Activated CD8-positive, alpha-beta T cell treated with anti-CD3 and anti-CD28 coated beads, Interleukin-2, amount 10 ng/mL, durations not matched to agents 7 days and 5 days (primary cell): ENCODE data around the gene ARR3. TPM values are rescaled to one million over a fixed set of nuclear protein-coding genes. Genes with fewer than 3 reads are reported as not detected.
A peak's percentile ranks its signal among the peaks of the same experiment; 100 is the strongest.
"Not testable (repeated sequence)": the region's sequence is repeated elsewhere in the genome, so short reads cannot be mapped to it uniquely, and the experiment has no call there.

ENCODE experiments used
- ATAC-seq: fragments of 150-1000 bp; cut with Tn5 transposase; one replicate; pipeline ENCODE4 v1.10.0; 2021; ENCODE audit warnings: moderate library complexity
- CTCF ChIA-PET: fragments of 350-600 bp; sonication (Branson Sonifier 250); formaldehyde crosslinking; loops from one replicate; lab custom pipeline; 2021; ENCODE audit warnings: antibody characterized with exemption; lab: Charles Lee
- POLR2A ChIA-PET: fragments of 350-600 bp; sonication (Branson Sonifier 250); formaldehyde crosslinking; loops from one replicate; lab custom pipeline; 2021; ENCODE audit warnings: antibody characterized with exemption; lab: Charles Lee
- DNase-seq: peaks from one replicate; pipeline ENCODE4 v3.0.0-alpha.2; 2020
- H3K27ac Mint-ChIP-seq: one replicate; pipeline ENCODE4 v1.8.0; 2021; ENCODE audit warnings: mild to moderate bottlenecking, mixed read lengths
- H3K27me3 Mint-ChIP-seq: one replicate; pipeline ENCODE4 v1.8.0; 2021; ENCODE audit warnings: low read depth, mixed read lengths
- H3K36me3 Mint-ChIP-seq: one replicate; pipeline ENCODE4 v1.8.0; 2021; ENCODE audit warnings: low read depth, mixed read lengths
- H3K4me1 Mint-ChIP-seq: one replicate; pipeline ENCODE4 v1.8.0; 2021; ENCODE audit warnings: low read depth, mixed read lengths
- H3K4me3 Mint-ChIP-seq: one replicate; pipeline ENCODE4 v1.8.0; 2021; ENCODE audit warnings: mild to moderate bottlenecking, mixed read lengths
- H3K9me3 Mint-ChIP-seq: one replicate; pipeline ENCODE4 v1.8.0; 2022; ENCODE audit warnings: mixed read lengths; ENCODE audit not compliant: insufficient read depth
- total RNA-seq, 2 experiments: library from RNA; stranded (reverse); gene quantifications; one replicate each; pipeline ENCODE4 v1.2.3, GENCODE V29; 2021

Gene ARR3
- total RNA-seq, 2 experiments from 2014 or later: not detected

DNA sequence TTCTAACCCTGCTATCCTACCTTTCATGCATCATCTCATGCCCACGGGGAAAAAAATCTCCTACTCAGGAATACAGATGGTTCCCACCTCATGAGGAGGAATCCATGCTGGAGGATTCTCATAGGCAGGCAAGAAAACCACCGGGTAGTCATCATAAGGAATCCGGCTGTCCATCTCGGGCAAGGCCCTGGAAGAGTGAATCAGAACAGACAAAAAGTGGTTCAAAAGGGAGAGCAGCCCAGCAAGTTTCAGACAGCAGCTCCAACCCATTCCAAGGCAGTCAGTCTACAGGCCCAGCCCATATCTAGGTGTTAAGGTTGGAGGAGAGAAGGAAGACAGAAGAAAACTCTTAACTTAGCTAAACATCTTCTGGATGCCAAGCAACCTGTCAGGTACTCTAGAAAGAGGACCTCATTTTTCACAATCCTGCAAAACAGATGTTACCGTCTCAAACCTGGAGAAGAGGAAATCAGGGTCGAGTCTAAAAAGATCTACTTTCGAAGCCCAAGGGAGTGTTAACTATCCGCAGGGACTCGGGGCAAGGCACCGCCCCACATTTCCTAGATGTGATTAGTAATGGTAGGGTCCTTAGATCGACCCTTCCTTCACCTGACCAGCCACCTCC, 21.1 kb downstream of the ARR3 start:
- ATAC-seq: no peak
- CTCF ChIA-PET: no interaction called here
- Mint-ChIP-seq H3K4me1 (peaks cover 30% of the 10 kb centered on the region), H3K27ac (peak overlapping the region; percentile 94), H3K9me3 (no peaks in the 10 kb centered on the region), H3K36me3 (peaks cover 45% of the 10 kb centered on the region), H3K27me3 (no peaks in the 10 kb centered on the region), H3K4me3 (peak overlapping the region; percentile 94)
- POLR2A ChIA-PET: interaction anchor here (0.7 to 2.1 kb wide), 5 partner anchors 10 to 893 kb away, joined by 3 to 7 read pairs (median 4); partner anchors contain the start of gene IGBP1
- DNase-seq: no peak

DNA sequence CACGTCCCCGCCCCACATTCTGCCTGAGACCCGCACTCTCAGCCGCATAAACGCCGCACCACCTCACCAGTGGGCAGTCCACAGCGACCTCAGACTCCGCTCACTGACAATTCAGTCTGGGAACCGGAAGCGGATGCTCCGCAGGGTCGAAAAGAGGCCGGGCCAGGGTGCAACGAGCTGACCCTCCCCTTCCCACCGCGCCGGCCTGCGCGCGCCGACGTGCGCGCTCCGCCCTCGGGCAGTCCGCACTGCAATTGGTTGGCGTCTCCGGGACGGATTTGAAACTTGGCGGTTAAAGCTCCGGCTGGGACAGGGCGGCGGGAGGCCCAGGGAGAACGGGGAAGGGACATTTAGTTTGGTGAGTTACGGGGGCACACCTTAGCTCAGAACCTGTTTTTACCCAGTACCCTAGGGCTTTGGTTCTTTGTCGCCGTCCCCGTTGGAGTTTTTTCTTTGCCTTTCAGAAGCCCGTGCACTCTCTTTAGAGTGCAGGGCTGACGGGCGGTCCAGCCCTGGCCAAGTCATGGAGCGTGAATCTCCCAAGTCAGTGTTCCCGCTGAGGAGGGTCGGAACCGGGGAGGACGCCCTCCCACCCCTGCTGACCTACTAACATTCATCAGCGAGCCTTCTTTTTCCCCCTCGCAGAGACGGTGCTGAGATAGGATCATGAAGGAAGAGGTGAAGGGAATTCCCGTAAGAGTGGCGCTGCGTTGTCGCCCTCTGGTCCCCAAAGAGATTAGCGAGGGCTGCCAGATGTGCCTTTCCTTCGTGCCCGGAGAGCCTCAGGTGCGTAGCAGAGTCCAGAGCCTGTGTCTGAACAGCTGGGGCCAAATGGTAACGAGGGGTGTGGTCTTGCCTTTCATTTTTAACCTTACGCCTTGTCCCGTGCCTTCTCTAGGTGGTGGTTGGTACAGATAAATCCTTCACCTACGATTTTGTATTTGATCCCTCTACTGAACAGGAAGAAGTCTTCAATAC, 21.9 kb downstream of the ARR3 start, which contains the start of the genes KIF4A and PDZD11:
KIF4A (plus strand) TSS at position 312 of the 978 bp plus-strand sequence; CDS start at position 667, 355 bp downstream.
PDZD11 (minus strand) TSS at position 135 of the 978 bp plus-strand sequence. CDS start 586 bp downstream, outside the sequence.
- POLR2A ChIA-PET: interaction anchor here (0.6 to 2.1 kb wide), 7 partner anchors 9 to 892 kb away, joined by 3 to 7 read pairs (median 3); partner anchors contain the start of gene IGBP1
- ATAC-seq (peak; percentile 99), DNase-seq (peak; percentile 87)
- Mint-ChIP-seq H3K27me3 (no peaks in the 10 kb centered on the region), H3K27ac (peak within 1 kb of the TSS; percentile 94), H3K4me1 (peaks cover 30% of the 10 kb centered on the region), H3K9me3 (no peaks in the 10 kb centered on the region), H3K4me3 (peak within 1 kb of the TSS; percentile 94), H3K36me3 (peaks cover 46% of the 10 kb centered on the region)
- CTCF ChIA-PET: no interaction called here

DNA sequence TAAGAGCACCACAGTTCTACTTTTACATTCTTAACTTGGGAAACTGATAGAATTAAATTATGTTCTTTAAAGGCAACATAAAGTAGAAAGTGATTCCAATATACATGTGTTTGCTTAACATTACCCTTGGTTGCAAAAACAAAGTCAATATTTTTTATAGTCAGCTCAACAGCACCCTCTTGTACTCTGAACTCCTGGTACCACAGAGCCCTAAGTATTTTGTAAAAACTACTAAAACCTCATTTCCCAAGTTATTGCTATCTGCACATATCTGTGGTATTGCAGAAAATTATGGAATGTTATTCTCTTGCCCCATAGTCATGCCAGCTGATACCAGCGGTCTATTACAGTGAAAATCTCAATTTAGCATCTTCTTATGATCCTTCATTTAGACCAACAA, 24.7 kb downstream of the ARR3 start:
- POLR2A ChIA-PET: interaction anchor here (0.6 kb wide), 1 partner anchor 40 kb away, joined by 3 read pairs; no protein-coding TSS in a partner anchor

DNA sequence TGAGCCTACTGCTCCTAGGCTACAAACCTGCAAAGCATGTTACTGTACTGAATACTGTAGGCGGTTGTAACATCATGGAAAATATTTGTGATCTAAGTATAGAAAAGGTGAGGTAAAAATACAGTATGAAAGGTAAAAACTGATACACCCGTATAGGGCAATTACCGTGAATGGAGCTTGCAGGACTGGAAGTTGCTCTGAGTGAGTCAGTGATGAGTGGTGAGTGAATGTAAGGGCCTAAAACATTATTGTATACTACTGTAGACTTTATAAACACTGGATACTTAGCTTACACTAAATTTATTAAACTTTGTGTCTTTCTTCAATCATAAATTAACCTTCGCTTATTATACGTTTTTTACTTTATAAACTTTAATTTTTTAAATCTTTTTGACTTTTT, 25.5 kb downstream of the ARR3 start:
- Mint-ChIP-seq H3K4me3 (no peak overlapping the region), H3K27ac (no peak overlapping the region), H3K9me3 (no peaks in the 10 kb centered on the region), H3K36me3 (peaks cover 33% of the 10 kb centered on the region), H3K4me1 (peaks cover 27% of the 10 kb centered on the region), H3K27me3 (no peaks in the 10 kb centered on the region)
- DNase-seq (no peak), ATAC-seq (no peak)
- ChIA-PET CTCF (no interaction called here), POLR2A (interaction anchor here (0.6 kb wide), 2 partner anchors 40 to 306 kb away, joined by 3 to 5 read pairs; no protein-coding TSS in a partner anchor)

More for the DNA sequence above, 24.7 kb downstream of the ARR3 start:
- CTCF ChIA-PET: no interaction called here
- Mint-ChIP-seq H3K27ac (no peak overlapping the region), H3K9me3 (no peaks in the 10 kb centered on the region), H3K36me3 (peaks cover 36% of the 10 kb centered on the region), H3K27me3 (no peaks in the 10 kb centered on the region), H3K4me1 (peaks cover 30% of the 10 kb centered on the region), H3K4me3 (peak overlapping the region; percentile 71)
- no peak for DNase-seq
- no peak for ATAC-seq

DNA sequence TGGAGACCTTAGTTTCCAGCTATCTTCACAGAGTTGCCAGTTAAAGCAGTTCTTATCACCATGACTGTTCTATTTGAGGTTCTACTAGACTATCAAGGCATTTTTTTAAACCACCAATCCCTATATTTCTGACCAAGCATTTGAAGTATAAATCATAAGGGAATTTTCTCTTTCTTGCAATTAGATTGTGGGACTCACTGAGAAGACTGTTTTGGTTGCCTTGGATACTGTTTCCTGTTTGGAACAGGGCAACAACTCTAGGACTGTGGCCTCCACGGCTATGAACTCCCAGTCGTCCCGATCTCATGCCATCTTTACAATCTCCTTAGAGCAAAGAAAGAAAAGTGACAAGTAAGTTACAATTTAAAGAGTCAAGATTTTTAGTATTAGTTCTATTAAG, 33.6 kb downstream of the ARR3 start:
- H3K9me3 Mint-ChIP-seq: no peaks in the 10 kb centered on the region
- H3K4me3 Mint-ChIP-seq: no peak overlapping the region
- POLR2A ChIA-PET: no interaction called here
- no peaks in the 10 kb centered on the region for H3K27me3 Mint-ChIP-seq
- H3K36me3 Mint-ChIP-seq: peaks cover 56% of the 10 kb centered on the region
- no peak overlapping the region for H3K27ac Mint-ChIP-seq
- CTCF ChIA-PET: no interaction called here
- no peak for ATAC-seq
- DNase-seq: no peak
- H3K4me1 Mint-ChIP-seq: no peaks in the 10 kb centered on the region

DNA sequence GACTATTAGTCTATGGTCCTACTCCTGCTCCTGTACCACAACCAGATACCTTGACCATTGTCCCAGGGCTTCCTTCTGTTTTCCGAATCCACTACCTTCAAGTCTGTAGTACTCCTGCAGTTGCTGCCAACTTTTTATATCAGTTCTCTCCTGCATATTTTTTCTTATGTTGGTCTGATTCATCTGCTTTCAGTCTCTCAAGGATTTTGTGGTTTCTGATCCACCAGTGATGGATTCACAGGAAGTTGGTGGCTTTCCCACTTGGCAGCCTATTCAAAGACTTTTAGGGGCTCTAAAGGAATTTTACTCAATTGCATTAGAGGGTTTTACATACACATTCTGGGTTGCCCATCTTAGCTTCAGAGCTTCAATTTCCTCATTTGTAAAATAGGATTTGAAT, 45.4 kb downstream of the ARR3 start:
- H3K27ac Mint-ChIP-seq: no peak overlapping the region
- H3K27me3 Mint-ChIP-seq: no peaks in the 10 kb centered on the region
- H3K4me1 Mint-ChIP-seq: no peaks in the 10 kb centered on the region
- H3K36me3 Mint-ChIP-seq: peaks cover 39% of the 10 kb centered on the region
- no peak overlapping the region for H3K4me3 Mint-ChIP-seq
- ChIA-PET CTCF (no interaction called here), POLR2A (no interaction called here)
- no peaks in the 10 kb centered on the region for H3K9me3 Mint-ChIP-seq
- no peak for ATAC-seq
- no peak for DNase-seq

DNA sequence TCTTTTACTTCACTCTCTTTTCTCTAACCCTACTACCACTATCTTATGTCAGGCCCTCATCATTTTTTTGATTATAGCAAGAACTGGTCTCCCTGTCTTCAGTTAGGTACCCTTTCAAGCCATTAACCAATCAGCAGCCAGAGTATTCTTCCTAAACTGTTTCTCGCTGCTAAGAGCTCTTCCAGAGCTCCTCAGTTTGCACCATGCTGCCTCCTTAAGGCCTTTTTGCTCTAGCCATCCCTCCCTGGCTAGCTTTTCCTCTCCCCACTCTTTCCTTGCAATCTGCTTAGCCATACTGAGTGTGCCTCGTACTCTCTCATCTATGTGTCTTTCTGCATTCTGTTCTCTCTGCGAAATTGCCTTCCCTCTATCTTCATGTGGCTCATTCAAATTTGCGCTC, 54.6 kb downstream of the ARR3 start:
- no peak overlapping the region for H3K27ac Mint-ChIP-seq
- DNase-seq: no peak
- H3K36me3 Mint-ChIP-seq: peaks cover 21% of the 10 kb centered on the region
- H3K27me3 Mint-ChIP-seq: no peaks in the 10 kb centered on the region
- ChIA-PET POLR2A (no interaction called here), CTCF (no interaction called here)
- ATAC-seq: no peak
- no peaks in the 10 kb centered on the region for H3K9me3 Mint-ChIP-seq
- H3K4me1 Mint-ChIP-seq: no peaks in the 10 kb centered on the region
- no peak overlapping the region for H3K4me3 Mint-ChIP-seq

DNA sequence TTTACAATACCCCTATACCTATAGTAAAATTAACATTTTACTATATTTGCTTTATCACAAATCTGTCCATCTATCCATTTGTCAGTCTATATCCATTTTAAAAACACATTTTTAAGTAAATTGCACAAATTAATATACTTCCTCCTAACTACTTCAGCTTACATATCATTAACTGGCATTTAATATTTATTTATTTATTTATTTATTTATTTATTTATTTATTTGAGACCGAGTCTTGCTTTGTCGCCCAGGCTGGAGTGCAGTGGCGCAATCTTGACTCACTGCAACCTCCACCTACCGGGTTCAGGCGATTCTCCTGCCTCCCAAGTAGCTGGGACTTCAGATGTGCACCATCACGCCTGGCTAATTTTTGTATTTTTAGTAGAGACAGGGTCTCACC, 55.5 kb downstream of the ARR3 start:
- POLR2A ChIA-PET, H3K4me1 Mint-ChIP-seq, H3K27me3 Mint-ChIP-seq, DNase-seq, H3K4me3 Mint-ChIP-seq, CTCF ChIA-PET, H3K9me3 Mint-ChIP-seq, ATAC-seq, H3K27ac Mint-ChIP-seq: not testable (repeated sequence)
- peaks cover 19% of the 10 kb centered on the region for H3K36me3 Mint-ChIP-seq

DNA sequence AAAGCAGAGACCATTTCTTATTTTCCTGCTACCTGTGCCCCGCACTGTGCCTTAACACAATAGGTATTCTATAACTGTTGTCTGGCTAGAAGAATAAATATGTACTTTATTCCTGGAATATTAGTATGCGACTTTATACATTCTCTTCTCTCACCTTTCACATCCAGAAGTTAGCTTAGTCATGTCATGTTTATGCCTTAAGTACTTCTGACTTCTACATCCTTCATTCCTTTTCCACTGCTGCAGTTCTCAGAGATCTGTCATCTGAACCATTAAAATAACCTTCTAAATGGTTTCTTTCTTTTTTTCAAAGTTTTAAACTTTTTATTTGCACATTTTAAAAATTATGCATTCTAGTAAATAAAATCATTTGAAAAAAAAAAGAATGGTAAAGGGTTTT, 56.2 kb downstream of the ARR3 start:
- Mint-ChIP-seq H3K9me3 (no peaks in the 10 kb centered on the region), H3K4me1 (no peaks in the 10 kb centered on the region), H3K27ac (no peak overlapping the region), H3K36me3 (peaks cover 19% of the 10 kb centered on the region), H3K27me3 (no peaks in the 10 kb centered on the region), H3K4me3 (no peak overlapping the region)
- ChIA-PET POLR2A (no interaction called here), CTCF (no interaction called here)
- ATAC-seq (no peak), DNase-seq (no peak)

DNA sequence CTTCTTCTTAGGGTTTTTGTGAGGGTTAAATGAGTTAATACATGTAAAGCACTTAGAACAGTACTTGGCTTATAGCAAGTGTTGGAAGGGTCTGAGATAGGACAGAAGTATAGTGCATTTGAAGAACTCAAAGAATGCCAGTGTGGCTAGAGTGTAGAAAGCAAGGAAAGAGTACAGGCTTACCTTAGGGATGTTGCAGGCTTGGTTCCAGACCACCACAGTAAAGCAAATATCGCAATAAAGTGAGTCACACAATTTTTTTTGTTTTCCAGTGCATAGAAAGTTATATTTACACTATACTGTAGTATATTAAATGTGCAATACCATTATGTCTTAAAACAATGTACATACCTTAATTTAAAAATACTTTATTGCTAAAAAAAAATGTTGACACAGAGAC, 63.0 kb downstream of the ARR3 start:
- ATAC-seq: no peak
- no peak overlapping the region for H3K4me3 Mint-ChIP-seq
- CTCF ChIA-PET: no interaction called here
- peaks cover 42% of the 10 kb centered on the region for H3K36me3 Mint-ChIP-seq
- no peak for DNase-seq
- POLR2A ChIA-PET: no interaction called here
- H3K9me3 Mint-ChIP-seq: no peaks in the 10 kb centered on the region
- H3K4me1 Mint-ChIP-seq: peaks cover 5% of the 10 kb centered on the region
- H3K27ac Mint-ChIP-seq: no peak overlapping the region
- H3K27me3 Mint-ChIP-seq: no peaks in the 10 kb centered on the region
